WI38 (cell line): ENCODE results near the gene COPS6.

Experiments
- H3K4me3 ChIP-seq: 2 replicates; pipeline ENCODE4 v1.5.1; 2011; ENCODE audit warnings: low read depth, mild to moderate bottlenecking, control low read depth, low read length
- TF ChIP-seq, protein P1 (sequence below): IDR thresholded peaks from 2 replicates; pipeline ENCODE4 v1.5.1; 2012; ENCODE audit warnings: low read depth, mild to moderate bottlenecking, control low read depth, low read length

The COPS6 gene

DNA sequence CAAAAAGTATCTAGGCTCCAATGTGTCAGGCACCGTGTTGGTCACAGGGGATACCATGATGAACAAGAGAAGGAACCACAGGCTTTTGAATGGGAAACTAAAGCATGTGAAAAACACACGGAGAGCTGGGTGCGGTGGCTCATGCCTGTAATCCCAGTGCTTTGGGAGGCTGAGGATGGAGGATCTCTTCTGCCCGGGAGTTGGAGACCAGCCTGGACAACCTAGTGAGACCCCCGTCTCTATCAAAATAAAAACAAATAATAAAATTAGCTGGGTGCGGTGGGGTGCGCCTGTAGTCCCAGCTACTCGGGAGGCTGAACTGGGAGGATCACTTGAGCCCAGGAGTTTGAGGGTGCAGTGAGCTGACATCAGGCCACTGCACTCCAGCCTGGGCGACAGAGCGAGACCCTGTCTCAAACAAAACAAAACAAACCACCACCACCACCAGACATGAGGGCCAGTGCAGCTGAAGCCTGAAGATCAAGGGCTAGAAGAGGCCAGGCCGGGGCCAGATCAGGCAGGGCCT is 611 bp upstream of the COPS6 start:
- H3K4me3 ChIP-seq = peak overlapping the region; percentile 76
- TF ChIP-seq, protein P1, sequence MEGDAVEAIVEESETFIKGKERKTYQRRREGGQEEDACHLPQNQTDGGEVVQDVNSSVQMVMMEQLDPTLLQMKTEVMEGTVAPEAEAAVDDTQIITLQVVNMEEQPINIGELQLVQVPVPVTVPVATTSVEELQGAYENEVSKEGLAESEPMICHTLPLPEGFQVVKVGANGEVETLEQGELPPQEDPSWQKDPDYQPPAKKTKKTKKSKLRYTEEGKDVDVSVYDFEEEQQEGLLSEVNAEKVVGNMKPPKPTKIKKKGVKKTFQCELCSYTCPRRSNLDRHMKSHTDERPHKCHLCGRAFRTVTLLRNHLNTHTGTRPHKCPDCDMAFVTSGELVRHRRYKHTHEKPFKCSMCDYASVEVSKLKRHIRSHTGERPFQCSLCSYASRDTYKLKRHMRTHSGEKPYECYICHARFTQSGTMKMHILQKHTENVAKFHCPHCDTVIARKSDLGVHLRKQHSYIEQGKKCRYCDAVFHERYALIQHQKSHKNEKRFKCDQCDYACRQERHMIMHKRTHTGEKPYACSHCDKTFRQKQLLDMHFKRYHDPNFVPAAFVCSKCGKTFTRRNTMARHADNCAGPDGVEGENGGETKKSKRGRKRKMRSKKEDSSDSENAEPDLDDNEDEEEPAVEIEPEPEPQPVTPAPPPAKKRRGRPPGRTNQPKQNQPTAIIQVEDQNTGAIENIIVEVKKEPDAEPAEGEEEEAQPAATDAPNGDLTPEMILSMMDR = no peak

DNA sequence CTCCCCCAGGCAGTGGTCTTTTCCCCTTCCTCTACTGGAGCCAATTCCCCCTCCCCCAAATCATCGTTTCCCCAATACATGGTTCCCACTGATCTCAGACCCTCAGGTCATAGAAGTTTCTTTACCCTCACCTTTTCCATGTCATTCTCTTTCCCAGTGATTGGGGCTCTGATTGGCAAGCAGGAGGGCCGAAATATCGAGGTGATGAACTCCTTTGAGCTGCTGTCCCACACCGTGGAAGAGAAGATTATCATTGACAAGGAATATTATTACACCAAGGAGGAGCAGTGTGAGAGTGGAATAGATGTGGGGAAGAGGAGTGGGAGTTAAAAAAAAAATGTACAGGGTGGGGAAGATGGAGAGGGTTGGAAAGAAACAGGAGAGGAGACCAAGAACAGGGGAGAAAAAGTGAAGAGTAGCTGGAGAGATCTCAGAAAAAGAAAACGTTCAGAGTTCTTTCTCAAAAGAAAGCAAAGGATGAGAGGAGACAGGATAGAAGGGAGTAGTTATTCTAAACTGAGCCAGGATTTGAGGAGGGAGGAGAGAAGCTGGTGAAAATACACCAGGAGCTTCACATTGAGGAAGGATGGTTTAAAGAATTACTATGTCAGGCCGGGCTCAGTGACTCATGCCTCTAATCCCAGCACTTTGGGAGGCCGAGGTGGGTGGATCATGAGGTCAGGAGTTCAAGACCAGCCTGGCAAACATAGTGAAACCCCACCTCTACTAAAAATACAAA is 858 bp downstream of the COPS6 start:
- TF ChIP-seq, protein P1 = no peak
- H3K4me3 ChIP-seq = peak overlapping the region; percentile 76

DNA sequence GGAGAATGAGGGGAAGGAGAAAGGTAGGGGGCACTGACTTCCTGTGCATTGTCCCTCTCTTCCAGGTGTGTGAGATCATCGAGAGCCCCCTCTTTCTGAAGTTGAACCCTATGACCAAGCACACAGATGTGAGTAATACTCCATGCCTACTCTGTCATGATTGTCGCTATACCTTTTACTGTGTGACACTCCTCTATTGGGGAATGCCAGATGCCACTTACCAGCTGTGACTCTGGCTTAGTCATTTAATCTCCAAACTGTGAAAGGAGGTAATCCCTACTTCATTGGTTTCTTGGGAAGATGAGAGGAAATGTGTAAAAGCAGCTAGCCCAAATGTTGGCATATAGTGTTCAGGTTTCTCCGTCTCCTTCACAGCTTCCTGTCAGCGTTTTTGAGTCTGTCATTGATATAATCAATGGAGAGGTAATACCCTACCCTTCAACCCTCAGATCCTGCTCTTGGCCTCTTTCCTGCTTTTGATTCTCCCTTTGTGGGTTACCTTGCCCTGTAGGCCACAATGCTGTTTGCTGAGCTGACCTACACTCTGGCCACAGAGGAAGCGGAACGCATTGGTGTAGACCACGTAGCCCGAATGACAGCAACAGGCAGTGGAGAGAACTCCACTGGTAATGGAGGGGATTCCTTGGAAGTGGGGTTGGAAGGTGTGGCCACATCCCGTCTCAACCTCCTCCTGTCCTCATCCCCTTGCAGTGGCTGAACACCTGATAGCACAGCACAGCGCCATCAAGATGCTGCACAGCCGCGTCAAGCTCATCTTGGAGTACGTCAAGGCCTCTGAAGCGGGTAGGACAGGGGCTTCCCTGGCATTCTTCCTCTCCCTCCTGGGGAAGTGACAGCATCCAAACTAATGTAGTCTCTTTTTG is 2.0 kb downstream of the COPS6 start:
- TF ChIP-seq, protein P1 = no peak
- no peak overlapping the region for H3K4me3 ChIP-seq

DNA sequence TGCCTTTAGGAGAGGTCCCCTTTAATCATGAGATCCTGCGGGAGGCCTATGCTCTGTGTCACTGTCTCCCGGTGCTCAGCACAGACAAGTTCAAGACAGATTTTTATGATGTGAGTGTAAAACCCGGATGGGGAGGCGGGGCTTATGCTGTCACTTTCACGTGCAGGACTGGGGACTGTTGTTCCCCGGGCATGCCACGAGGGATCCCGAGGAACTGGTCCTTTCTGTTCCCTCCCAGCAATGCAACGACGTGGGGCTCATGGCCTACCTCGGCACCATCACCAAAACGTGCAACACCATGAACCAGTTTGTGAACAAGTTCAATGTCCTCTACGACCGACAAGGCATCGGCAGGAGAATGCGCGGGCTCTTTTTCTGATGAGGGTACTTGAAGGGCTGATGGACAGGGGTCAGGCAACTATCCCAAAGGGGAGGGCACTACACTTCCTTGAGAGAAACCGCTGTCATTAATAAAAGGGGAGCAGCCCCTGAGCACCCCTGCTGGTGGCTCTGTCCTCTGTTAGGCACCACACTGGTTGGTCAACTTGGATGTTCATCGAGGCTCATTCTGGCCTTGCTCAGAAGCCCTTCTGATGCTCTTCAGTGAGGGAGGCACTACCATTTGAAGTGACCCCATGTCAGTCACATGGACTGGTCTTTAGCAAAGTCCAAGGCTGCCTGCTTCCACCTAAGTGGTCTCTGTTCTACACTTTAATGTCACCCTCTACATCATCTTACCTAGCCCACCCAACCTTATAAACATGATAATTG is 2.8 kb downstream of the COPS6 start:
- H3K4me3 ChIP-seq = no peak overlapping the region
- TF ChIP-seq, protein P1 = no peak

DNA sequence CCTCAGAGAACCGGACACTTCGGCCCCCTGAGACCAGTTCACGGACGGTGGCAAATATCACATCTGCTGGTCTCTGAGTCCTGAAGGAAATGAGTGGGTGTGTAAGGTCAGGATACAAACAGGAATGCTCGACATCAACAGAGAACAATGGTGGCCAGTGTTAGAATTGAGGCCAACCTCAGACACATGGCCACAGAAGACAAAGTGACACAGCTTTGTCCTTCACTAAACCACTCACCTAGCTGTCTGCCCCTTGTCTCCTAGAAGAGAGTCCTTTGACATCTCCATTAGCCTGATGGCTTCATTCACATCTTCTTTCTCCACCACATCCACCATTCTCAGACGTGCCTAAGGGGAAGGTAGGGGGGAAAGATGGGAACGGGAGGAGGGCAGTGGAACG is 4.3 kb downstream of the COPS6 start:
- TF ChIP-seq, protein P1 = no peak
- no peak overlapping the region for H3K4me3 ChIP-seq

DNA sequence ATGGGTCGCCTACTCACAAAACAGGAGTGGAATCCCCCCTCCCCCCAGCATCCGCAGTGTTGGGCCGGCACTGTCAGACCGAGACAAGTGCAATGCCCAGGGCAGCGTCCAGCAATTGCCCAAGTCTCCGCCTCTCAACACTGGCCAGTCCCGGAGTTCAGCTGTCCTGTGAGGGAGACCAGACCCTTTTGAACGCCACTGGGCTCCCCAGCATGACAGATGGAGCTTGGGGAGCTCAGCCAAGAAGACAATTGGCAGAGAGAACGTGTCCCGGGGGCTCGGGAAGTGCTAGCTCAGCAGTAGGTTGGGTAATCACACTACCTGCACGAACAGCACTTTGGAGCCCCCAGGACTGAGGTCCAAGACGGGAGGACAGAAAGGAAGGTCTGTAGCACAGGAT is 4.7 kb downstream of the COPS6 start:
- TF ChIP-seq, protein P1 = no peak
- no peak overlapping the region for H3K4me3 ChIP-seq
